GM18520 (cell line): ENCODE measurements around the gene CDHR1.

Experiments used
- ATAC-seq: cut with Tn5 transposase; IDR thresholded peaks from one replicate; pipeline ENCODE4 v1.9.1; 2021; ENCODE audit not compliant: unreplicated experiment

CDHR1 gene

GRCh38 chr10:84226616-84227015 lies 32.3 kb downstream of the CDHR1 start:
- ATAC-seq: no peak

- no peak for ATAC-seq
Measured at GRCh38 chr10:84227810-84228209, 33.5 kb downstream of the CDHR1 start.

GRCh38 chr10:84230359-84230758 lies 36.0 kb downstream of the CDHR1 start:
- ATAC-seq: no peak

GRCh38 chr10:84232376-84232775 lies 38.0 kb downstream of the CDHR1 start:
- no peak for ATAC-seq

- ATAC-seq: no peak
Measured at GRCh38 chr10:84233940-84234339, 39.6 kb downstream of the CDHR1 start.

- no peak for ATAC-seq
Measured at GRCh38 chr10:84234479-84234878, 40.1 kb downstream of the CDHR1 start.

- no peak for ATAC-seq
Measured at GRCh38 chr10:84235096-84235495, 40.8 kb downstream of the CDHR1 start.

- no peak for ATAC-seq
Measured at GRCh38 chr10:84236807-84237198, 42.5 kb downstream of the CDHR1 start.

- ATAC-seq: no peak
Measured at GRCh38 chr10:84237199-84238051, 43.1 kb downstream of the CDHR1 start.

- no peak for ATAC-seq
Measured at GRCh38 chr10:84238909-84239308, 44.6 kb downstream of the CDHR1 start.

GRCh38 chr10:84241185-84241790 lies 47.0 kb downstream of the CDHR1 start, which contains the start of gene LRIT1:
Gene LRIT1 (minus strand): TSS chr10:84241546. CDS start chr10:84241439, 107 bp downstream.
- no peak for ATAC-seq

GRCh38 chr10:84243759-84244158 lies 49.4 kb downstream of the CDHR1 start:
- no peak for ATAC-seq

- ATAC-seq: no peak
Measured at GRCh38 chr10:84244651-84245270, 50.4 kb downstream of the CDHR1 start, which contains the start of gene RGR. Gene RGR (plus strand): TSS chr10:84245053. CDS start chr10:84245091, 38 bp downstream.

- ATAC-seq: no peak
Measured at GRCh38 chr10:84247496-84247895, 53.2 kb downstream of the CDHR1 start.

GRCh38 chr10:84248794-84249193 lies 54.5 kb downstream of the CDHR1 start:
- no peak for ATAC-seq

- ATAC-seq: no peak
Measured at GRCh38 chr10:84254552-84255478, 60.5 kb downstream of the CDHR1 start.

- ATAC-seq: no peak
Measured at GRCh38 chr10:84256510-84257342, 62.4 kb downstream of the CDHR1 start.

- no peak for ATAC-seq
Measured at GRCh38 chr10:84257343-84258020, 63.1 kb downstream of the CDHR1 start.

GRCh38 chr10:84258034-84258695 lies 63.8 kb downstream of the CDHR1 start:
- no peak for ATAC-seq
